SK-N-MC (cell line): ENCODE data around the gene DNAJC21.

Experiments used
- EZH2 ChIP-seq: fragments of 200-600 bp; sonication (generic); IDR thresholded peaks from one replicate; pipeline ENCODE4 v1.6.1; 2017; ENCODE audit warnings: antibody characterized with exemption
- POLR2AphosphoS5 ChIP-seq: IDR thresholded peaks from 2 replicates; pipeline ENCODE4 v1.6.1; 2012; ENCODE audit warnings: mild to moderate bottlenecking, low read depth, low read length, borderline replicate concordance

- TF ChIP-seq EZH2 (no peak), POLR2AphosphoS5 (no peak)
Measured at GRCh38 chr5:34944460-34945047, 15.2 kb downstream of the DNAJC21 start.
